HG03103 (cell line): Measurements from ENCODE around the gene VWA2.

Experiments
- ATAC-seq: cut with Tn5 transposase; IDR thresholded peaks from one replicate; pipeline ENCODE4 v1.9.1; 2021; ENCODE audit warnings: low read depth; ENCODE audit not compliant: unreplicated experiment

VWA2 gene

DNA sequence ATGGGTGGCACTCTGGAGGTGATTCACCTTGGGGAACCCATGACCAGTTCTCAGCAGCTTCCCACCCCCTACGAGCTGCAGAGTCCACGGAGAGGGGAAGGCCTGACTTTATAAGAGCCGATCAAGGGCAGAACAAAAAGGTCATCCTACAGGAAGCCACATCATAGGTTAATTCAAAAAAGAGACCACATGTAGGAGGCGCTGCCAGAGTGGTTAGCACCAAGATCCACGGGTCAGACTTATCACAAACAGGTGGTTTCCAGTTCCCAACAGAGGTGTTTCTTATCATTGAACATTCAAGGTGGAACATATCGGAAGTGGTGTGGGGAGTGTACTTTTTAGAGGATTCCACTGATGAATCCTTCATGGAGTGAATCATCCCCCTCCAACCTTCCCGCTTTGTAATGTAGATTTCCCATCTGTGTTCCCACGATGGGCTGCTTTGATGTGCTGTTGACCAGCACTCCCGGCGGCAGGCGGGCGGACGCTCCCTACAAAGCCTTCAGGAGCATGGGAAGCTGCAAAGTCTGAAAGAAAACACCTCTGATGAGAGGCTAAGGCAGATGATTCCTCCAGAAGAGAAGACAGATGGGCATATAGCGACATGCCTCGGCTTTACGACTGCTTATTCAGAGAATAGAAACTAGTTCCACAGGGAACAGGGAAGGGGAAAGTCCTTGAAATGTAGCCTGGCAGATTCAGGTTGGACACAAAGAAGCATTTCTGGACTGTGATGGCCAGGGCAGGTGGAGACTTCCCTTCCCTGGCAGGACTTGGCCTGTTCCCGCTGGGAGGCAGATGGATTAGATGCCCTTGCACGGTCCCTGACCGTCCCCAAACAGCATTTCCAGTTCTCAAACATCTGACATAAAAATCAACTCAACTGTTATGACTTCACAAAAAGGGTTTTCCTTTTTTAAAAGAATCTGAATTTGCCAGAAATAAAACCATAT, 98.7 kb downstream of the VWA2 start:
- no peak for ATAC-seq

DNA sequence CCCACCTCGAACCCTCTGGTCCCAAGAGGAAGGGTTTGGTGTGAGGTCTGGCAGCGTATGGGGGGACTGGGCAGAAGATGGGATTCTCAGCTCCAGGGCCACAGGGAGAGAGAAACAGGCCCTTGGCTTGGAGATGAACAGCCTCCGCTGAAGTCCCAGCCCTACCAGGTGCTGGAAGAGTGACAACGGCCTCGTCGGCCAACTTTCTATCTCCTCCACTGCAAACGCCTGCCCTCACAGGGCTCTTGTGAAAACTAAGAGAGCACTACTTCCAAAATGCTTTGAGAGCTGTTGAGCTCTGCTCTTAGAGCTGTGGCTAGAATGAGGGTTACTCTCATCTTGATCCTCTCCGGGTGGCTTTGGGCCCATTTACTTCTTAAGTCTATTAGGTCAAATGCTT, 101.8 kb downstream of the VWA2 start:
- ATAC-seq, result no peak
